ENCODE results near the gene CPNE6. TPM values are rescaled to one million over a fixed set of nuclear protein-coding genes. Genes with fewer than 3 reads are reported as not detected.

Gene CPNE6
- total RNA-seq, 2 donors from 2014 or later: 1.3 to 2.4 TPM

DNA sequence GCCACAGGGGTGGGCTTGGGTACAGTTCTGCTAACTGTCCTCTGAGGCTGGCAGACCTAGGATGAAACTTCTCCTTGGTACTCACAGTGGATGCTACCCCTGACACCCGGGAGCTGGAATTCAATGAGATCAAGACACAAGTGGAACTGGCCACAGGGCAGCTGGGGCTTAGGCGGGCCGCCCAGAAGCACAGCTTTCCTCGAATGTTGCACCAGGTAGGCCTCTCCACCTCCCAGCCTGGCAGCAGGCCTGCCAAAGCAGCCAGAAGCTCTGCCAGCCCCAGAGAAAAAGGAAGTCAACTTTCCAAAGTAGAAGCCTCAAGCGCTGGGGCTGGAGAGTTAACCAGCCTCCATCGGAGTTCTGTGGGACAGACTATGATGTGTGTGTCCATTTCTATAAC, 45.8 kb downstream of the CPNE6 start:
- ATAC-seq (ENCODE audit: insufficient number of reproducible peaks, low FRiP score, low read depth): no peak
- Histone ChIP-seq H3K9me3 (no peaks in the 10 kb centered on the region), H3K4me1 (ENCODE audit: control insufficient read depth in 1 of 2, low read depth in 2 of 2) (peaks cover 7 to 18% of the 10 kb centered on the region in 2 donors), H3K4me3 (no peak overlapping the region), H3K27me3 (replicated peaks; ENCODE audit: insufficient read depth) (no peaks in the 10 kb centered on the region), H3K36me3 (peaks cover 26% of the 10 kb centered on the region), H3K27ac (no peak overlapping the region)
- TF ChIP-seq, protein P1, sequence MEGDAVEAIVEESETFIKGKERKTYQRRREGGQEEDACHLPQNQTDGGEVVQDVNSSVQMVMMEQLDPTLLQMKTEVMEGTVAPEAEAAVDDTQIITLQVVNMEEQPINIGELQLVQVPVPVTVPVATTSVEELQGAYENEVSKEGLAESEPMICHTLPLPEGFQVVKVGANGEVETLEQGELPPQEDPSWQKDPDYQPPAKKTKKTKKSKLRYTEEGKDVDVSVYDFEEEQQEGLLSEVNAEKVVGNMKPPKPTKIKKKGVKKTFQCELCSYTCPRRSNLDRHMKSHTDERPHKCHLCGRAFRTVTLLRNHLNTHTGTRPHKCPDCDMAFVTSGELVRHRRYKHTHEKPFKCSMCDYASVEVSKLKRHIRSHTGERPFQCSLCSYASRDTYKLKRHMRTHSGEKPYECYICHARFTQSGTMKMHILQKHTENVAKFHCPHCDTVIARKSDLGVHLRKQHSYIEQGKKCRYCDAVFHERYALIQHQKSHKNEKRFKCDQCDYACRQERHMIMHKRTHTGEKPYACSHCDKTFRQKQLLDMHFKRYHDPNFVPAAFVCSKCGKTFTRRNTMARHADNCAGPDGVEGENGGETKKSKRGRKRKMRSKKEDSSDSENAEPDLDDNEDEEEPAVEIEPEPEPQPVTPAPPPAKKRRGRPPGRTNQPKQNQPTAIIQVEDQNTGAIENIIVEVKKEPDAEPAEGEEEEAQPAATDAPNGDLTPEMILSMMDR (IDR thresholded peaks at IDR 0.05): no peak
- no peak for DNase-seq (ENCODE audit: low spot score)

DNA sequence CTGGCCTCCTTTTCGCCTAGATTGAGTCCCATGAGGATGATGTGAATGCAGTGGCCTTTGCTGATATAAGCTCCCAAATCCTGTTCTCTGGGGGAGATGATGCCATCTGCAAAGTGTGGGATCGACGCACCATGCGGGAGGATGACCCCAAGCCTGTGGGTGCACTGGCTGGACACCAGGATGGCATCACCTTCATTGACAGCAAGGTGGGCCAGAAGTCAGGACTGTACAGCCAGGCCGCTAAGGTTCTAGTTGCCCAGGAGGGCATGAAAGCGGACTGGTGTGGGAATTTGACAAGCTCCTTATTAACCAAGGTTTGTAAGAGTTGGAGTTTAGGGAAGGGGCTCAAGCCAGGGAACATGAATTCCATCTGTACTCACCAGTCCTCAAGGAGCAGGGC, 48.3 kb downstream of the CPNE6 start:
- H3K4me1 ChIP-seq (ENCODE audit: control insufficient read depth in 1 of 2, low read depth in 2 of 2): peaks cover 7 to 18% of the 10 kb centered on the region in 2 donors
- DNase-seq (ENCODE audit: low spot score) (no peak), ATAC-seq (ENCODE audit: insufficient number of reproducible peaks, low FRiP score, low read depth) (no peak)
- H3K27ac ChIP-seq: no peak overlapping the region
- TF ChIP-seq, protein P1 (IDR thresholded peaks at IDR 0.05): no peak
- H3K4me3 ChIP-seq: no peak overlapping the region
- peaks cover 37% of the 10 kb centered on the region for H3K36me3 ChIP-seq
- no peaks in the 10 kb centered on the region for H3K27me3 ChIP-seq (replicated peaks; ENCODE audit: insufficient read depth)
- H3K9me3 ChIP-seq: no peaks in the 10 kb centered on the region

DNA sequence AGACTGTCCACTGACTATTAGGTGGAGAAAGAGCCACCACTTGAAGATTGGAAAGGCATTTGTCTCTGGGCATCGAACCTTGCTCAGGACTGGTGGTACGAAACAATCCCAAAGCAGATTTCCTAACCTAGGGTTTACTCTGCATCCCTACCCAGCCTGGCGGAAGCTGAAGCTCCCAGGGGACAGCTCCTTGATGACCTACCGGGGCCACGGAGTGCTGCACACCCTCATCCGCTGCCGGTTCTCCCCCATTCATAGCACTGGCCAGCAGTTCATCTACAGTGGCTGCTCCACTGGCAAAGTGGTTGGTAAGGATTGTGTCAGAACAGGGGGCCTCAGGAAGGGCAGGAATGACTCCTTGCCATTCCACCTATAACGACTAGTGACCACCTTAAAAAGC, 49.8 kb downstream of the CPNE6 start:
- peaks cover 37% of the 10 kb centered on the region for H3K36me3 ChIP-seq
- TF ChIP-seq, protein P1 (IDR thresholded peaks at IDR 0.05): no peak
- no peak for ATAC-seq (ENCODE audit: insufficient number of reproducible peaks, low FRiP score, low read depth)

DNA sequence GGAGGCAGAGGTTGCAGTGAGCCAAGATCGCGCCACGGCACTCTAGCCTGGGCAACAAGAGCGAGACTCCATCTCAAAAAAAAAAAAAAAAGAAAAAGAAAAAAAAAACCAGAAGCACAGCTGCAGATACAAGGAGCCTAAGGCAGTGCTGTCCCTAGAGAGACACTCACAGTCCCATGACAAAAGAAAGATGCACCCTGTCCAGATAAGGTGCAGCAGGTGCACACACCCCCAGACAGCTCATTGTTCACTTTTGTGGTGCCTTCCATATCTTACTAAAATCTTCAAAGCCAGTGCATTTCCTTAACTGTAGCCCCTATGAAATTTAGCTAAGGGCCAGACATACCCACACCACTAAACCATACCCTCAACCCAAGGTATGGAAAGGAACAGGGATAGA, 51.1 kb downstream of the CPNE6 start:
- peaks cover 37% of the 10 kb centered on the region for H3K36me3 ChIP-seq
- TF ChIP-seq, protein P1 (IDR thresholded peaks at IDR 0.05): no peak
- ATAC-seq (ENCODE audit: insufficient number of reproducible peaks, low FRiP score, low read depth) (no peak), DNase-seq (ENCODE audit: low spot score) (no peak)
- H3K27ac ChIP-seq: no peak overlapping the region
- no peaks in the 10 kb centered on the region for H3K9me3 ChIP-seq
- H3K4me3 ChIP-seq: no peak overlapping the region
- no peaks in the 10 kb centered on the region for H3K4me1 ChIP-seq (ENCODE audit: control insufficient read depth in 1 of 2, low read depth in 2 of 2)
- no peaks in the 10 kb centered on the region for H3K27me3 ChIP-seq (replicated peaks; ENCODE audit: insufficient read depth)

More for the DNA sequence above, 49.8 kb downstream of the CPNE6 start:
- Histone ChIP-seq H3K4me3 (no peak overlapping the region), H3K27me3 (replicated peaks; ENCODE audit: insufficient read depth) (no peaks in the 10 kb centered on the region), H3K9me3 (no peaks in the 10 kb centered on the region), H3K27ac (no peak overlapping the region), H3K4me1 (ENCODE audit: control insufficient read depth in 1 of 2, low read depth in 2 of 2) (peaks cover under 1 to 10% of the 10 kb centered on the region in 2 donors)
- no peak for DNase-seq (ENCODE audit: low spot score)

DNA sequence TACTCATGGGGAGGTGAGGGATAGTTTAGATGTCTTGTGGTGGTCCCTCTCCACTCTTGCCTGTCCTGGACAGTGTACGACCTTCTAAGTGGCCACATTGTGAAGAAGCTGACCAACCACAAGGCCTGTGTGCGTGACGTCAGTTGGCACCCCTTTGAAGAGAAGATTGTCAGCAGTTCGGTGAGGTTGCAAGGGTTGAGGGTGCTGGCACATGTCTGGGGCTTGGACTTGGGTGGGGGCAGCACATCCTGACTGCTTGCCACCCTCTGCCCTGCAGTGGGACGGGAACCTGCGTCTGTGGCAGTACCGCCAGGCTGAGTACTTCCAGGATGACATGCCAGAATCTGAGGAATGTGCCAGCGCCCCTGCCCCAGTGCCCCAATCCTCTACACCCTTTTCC, 51.5 kb downstream of the CPNE6 start:
- Histone ChIP-seq H3K4me1 (ENCODE audit: control insufficient read depth in 1 of 2, low read depth in 2 of 2) (no peaks in the 10 kb centered on the region), H3K36me3 (peaks cover 37% of the 10 kb centered on the region), H3K9me3 (no peaks in the 10 kb centered on the region), H3K27me3 (replicated peaks; ENCODE audit: insufficient read depth) (no peaks in the 10 kb centered on the region), H3K27ac (no peak overlapping the region), H3K4me3 (no peak overlapping the region)
- ATAC-seq (ENCODE audit: insufficient number of reproducible peaks, low FRiP score, low read depth): no peak
- TF ChIP-seq, protein P1 (IDR thresholded peaks at IDR 0.05): no peak
- DNase-seq (ENCODE audit: low spot score): no peak
